ENCODE measurements around the gene CDHR4.

The CDHR4 gene

DNA sequence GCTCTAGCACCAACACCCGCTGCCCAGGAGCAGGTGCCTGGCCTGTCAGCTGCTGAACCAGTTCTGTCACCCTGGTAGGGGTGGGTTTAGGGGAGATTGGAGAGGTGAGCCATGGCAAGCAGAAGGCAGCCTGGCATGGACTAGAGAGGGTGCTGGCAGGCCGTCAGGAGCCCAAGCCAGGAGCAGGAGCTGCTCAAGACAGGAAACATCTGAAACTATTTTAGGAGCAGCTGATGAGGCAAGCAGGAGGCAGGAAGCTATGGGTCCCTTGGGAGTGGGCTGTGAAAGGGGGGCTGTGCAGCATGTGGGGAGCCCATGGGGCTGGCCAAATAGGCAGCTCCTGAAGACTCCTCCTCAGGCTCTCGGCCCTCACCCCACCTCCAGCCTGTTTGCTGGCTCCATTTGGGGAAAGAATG, 5.7 kb upstream of the CDHR4 start:
- DNase-seq: peak; percentile 93
- in situ Hi-C loops (cut with MboI; ENCODE audit: low pct_unique_long_range_greater_than_20kb, low sequenced_read_pairs): no loop called here

DNA sequence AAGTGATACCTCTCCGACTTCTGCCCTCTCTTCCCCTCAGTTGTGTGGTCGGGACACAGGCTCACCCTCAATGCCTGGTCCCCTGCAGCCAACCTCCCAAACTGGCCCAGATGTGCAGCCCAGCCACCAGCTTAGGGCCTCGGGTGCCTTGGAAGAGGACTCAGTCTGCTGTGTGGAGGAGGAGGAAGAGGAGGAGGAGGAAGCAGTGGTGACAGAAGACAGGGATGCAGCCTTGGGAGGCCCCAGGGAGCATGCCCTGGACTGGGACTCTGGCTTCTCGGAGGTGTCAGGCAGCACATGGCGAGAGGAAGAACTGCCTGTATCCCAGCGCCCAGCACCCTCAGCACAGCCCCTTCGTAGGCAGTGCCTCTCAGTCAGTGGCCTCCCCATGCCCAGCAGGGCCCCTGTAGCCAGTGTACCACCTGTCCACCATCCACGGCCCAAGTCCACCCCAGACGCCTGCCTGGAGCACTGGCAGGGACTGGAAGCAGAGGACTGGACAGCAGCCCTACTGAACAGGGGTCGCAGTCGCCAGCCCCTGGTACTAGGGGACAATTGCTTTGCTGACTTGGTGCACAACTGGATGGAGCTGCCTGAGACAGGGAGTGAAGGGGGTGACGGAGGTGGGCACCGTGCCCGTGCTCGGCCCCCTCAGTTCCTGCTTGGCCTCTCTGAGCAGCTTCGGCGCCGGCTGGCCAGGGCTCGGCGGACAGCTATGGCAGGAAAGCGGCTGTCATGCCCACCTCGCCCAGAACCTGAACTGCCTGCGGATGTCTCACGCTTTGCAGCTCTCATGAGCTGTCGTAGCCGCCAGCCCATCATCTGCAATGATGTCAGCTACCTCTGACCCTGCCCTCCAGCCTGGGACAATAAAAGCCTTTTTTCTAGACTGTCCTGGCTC, 4.7 kb upstream of the CDHR4 start:
- in situ Hi-C loops (cut with MboI; ENCODE audit: low pct_unique_long_range_greater_than_20kb, low sequenced_read_pairs): no loop called here
- DNase-seq: peak; percentile 33

DNA sequence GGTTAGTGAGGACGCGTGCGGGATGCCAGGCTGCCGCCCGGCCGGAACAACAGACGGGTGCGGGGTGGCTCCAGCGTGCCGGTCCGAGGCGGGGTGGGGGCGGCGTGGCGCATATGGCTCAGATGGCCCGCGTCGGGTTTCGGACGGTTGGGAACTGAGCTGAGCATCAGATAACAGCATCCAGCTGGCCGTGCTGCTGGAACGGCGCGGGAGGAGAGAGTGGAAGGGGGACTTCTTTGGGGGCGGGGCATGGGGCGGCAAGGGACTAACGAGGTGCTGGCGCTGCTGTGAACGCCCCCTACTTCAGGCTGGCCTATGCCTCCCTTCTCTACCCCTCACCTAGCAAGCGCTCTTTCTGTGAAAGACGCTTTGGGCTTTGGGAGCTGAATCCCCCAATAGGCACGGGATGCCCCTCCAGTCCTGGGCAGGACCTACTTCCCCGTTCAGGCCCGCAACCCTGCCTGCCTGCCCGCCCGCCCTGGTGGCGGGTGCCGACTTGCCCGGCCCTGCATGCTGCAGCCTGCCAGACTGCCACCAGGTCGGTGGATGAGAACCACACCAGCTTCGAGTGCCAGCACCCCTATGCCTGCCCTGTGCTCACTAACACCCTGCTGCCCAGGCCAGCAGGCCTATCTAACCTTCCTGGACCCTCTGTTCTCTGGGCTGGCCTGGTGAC, 3.9 kb upstream of the CDHR4 start:
- in situ Hi-C loops (cut with MboI; ENCODE audit: low pct_unique_long_range_greater_than_20kb, low sequenced_read_pairs): no loop called here
- peak; percentile 70 for DNase-seq

DNA sequence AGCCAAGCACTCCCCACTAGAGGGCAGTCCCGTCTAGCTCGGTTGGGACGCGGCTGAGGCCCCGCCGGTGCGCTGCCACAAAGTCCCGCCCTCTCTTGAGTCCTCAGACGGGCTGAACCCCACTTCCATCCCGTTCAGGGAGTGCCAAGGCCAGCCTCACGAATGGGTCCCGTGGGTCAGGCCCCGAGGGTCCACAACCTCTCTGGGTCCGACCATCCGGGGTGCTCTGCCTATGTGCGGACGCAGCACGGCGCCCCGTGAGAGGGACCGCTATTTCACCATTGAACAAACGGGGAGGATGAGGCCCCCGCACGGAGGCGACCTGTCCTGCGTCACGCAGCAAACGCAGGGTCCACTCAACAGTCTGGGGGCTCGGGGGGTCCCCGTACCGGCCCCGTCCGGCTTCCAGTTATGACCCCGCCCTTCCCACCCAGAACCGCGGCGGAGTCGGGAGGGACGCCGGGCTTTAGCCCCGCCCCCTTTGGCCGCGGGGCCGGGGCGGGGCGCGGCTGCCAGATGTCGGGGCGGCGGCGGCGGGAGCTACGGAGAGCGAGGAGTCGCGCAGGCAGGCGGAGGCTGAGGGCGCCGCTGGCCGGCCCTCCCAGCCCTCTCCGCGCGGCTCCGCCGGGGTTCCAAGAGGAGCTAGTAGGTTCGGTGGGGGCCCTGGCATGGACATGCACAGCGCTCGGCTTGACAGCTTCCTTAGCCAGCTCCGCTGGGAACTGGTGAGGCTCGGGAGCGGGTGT, 3.2 kb upstream of the CDHR4 start, which contains the start of gene INKA1:
INKA1 (plus strand) TSS at position 543 of the 746 bp plus-strand sequence; CDS start at position 675, 132 bp downstream.
- DNase-seq: peak; percentile 88
- in situ Hi-C loops (cut with MboI; ENCODE audit: low pct_unique_long_range_greater_than_20kb, low sequenced_read_pairs): no loop called here

DNA sequence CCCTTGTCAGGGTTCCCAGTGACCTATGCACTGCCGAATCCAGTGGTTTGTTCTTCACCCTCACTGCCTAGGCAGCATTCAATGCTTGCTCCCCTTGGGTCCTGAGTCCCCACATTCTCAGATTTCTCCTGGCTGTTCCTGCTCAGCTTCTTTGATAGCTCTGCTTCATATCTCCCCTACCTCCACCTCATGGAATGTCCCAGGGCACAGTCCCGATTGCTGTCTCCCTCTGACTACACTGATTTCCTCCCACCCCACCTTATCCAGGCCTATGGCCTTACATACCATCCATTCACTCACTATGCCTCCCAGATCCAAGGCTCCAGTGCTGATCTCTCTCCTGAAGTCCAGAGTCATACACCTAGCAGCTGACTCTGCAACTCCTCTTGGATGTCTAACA, 1.5 kb upstream of the CDHR4 start:
- in situ Hi-C loops (cut with MboI; ENCODE audit: low pct_unique_long_range_greater_than_20kb, low sequenced_read_pairs): no loop called here
- no peak for DNase-seq

DNA sequence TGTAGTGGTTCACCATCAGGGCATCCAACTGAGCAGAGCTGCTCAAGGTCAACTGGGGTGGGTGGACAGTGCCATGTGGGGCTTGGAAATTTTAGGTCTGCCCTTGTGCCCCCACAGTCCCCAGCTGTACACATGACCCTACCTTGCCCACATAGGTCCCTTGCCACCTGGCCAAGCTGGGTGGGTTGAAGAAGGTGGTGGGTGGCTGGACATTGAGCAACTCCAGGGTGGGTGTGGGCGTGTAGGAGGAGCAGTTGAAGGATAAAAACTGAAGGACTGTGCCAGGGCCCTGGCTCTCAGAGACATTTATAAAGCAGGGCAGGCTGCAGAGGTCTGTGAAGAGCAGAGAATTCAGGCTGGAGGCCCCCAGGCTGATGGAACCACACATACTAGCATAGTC, 568 bp downstream of the CDHR4 start:
- in situ Hi-C loops (cut with MboI; ENCODE audit: low pct_unique_long_range_greater_than_20kb, low sequenced_read_pairs): no loop called here
- DNase-seq: no peak

DNA sequence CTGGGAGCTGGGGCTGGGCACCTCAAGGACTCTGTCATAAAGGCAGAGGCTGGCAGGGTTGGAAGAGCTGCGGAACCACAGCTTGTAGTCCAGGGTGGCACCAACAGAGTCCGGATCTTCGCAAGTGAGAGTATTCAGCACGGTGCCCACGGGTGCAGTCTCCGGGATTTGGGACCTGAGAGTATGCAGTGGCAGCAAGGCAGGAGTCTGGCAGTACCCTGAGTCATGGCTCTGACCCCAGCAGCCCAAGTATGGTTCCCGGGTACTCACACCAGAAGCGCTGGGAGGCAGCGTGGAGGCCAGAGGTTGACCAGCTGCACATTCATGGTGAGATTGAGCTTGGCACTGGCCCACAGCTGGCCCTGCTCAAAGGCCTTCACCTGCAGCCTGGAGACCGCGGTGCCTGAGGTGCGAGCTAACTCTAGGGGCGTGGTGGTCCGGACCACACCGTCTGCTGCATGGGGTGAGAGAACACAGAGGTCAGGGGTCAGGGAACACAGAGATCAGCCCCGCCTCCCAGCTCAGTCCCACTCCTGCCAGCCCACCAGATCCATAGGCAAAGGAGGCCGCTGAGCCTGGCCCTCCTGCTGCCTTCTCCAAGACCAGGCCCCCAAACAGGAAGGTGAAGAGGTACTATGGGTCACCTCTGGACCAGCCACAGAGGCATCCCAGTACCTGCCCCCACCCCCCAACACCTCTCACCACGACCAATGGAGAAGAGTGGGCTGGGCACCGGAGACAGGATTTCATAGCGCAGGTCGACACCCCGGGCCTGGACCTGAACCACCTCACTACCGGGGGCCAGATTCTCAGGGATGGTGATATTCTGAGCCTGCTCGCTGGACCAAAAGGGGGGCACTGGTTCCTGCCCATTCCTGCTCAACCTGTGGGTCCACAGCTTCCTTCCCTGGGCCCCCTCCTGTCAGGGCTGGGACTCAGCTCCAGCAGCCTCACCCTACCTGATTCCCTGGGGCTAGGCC, 4.5 kb downstream of the CDHR4 start:
- in situ Hi-C loops (cut with MboI; ENCODE audit: low pct_unique_long_range_greater_than_20kb, low sequenced_read_pairs): no loop called here
- DNase-seq: no peak

DNA sequence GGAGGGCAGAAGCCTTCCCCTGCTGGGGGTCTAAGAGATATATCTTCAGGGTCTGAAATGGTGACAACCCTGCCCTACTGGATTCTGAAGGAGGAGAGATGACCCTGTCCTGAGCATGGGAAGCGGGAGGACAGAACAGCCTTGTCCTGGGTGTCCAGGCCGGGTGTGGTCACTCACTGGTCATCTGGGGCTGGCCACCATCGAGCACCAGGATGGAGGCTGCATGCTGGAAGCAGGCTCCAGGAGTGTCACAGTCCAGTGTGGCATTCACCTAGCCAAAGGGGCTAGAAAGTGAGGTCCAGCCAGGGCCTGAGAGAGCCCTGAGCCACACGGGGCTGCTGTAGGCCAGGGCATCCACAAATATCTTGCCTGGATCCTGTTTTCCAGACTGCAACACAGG, 5.2 kb downstream of the CDHR4 start:
- in situ Hi-C loops (cut with MboI; ENCODE audit: low pct_unique_long_range_greater_than_20kb, low sequenced_read_pairs): no loop called here
- DNase-seq: no peak

DNA sequence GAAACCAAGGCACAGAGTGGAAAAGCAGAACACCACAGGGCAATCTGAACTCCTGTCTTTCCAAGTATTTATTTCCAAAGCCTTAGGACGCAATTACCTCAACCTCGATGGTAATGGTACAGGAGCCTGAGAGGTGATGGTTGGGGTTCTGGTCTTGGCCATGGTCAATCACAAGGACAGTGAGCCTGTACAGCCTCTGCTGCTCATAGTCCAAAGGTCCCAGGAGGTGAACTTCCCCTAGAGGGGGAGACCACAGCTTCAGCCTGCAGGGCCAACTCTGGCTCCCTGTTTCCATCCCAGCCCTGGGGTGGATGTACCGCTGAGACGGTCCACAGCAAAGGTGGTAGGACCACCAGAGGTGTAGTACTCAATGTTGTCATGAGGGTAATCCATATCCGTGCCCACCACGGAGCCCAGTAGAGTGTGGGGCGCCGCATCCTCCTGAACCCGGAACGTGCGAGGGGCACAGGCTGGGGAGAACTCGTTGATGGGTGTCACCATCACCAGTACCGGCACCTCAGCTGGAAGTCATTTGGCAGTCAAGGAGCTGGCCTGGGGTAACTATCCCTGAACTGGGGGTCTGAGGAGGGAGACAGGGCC, 6.1 kb downstream of the CDHR4 start:
- no peak for DNase-seq
- in situ Hi-C loops (cut with MboI; ENCODE audit: low pct_unique_long_range_greater_than_20kb, low sequenced_read_pairs): no loop called here

DNA sequence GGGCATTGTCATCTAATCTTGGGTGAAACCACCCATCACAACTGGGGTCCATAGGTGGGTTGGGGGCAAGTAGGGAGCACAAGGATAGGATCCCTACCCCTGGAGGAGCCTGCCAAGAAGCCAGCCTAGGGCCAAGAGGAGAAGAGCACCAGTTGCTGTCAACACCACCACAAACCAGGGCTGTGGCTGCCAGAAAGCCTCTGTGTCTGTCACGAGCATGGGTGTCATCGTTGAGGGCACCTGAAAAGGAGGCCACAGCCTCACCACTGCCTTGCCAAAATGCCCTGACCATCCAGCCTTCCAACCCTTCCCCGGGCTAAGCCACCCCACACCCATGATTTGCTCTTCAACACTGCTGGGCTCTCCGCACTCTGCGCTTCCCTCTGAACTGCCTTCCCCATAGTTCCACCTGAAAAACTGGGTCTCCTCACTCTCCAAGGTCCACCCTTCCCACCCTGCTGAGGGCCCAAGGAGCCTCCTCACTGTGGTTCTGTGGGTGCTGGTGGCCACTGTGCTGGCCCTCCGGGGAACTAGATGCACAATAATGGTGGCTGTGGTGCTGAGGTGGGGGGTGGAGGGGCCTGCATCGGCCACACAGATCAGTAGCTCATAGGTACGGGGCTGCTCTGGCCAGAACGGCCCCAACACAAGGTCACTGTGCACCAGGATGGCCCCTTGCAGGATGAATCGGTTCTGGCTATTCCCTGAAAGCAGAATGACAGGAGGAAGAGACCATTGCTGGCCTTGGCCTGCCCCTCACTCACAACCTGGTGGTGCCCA, 7.1 kb downstream of the CDHR4 start:
- no peak for DNase-seq
- in situ Hi-C loops (cut with MboI; ENCODE audit: low pct_unique_long_range_greater_than_20kb, low sequenced_read_pairs): no loop called here

DNA sequence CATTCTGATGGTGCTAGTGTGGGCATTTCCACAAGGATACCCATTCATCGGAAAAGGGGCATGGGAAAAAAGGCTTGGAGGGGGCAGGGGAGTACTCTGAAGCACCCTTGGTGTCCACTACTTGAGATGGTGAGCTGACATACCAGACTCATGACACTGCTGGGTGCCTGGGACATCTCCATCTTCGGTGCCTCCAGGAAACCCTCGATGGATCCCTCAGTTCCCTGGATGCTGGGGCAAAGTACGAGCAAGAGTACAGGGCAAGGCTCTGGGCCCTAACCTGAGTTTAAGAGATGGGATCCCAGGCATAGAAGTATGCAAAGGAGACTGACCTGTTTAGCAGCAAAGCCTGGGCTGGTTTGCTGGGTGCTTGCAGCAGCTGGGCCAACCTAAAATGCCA, 8.1 kb downstream of the CDHR4 start:
- DNase-seq: no peak
- in situ Hi-C loops (cut with MboI; ENCODE audit: low pct_unique_long_range_greater_than_20kb, low sequenced_read_pairs): no loop called here

DNA sequence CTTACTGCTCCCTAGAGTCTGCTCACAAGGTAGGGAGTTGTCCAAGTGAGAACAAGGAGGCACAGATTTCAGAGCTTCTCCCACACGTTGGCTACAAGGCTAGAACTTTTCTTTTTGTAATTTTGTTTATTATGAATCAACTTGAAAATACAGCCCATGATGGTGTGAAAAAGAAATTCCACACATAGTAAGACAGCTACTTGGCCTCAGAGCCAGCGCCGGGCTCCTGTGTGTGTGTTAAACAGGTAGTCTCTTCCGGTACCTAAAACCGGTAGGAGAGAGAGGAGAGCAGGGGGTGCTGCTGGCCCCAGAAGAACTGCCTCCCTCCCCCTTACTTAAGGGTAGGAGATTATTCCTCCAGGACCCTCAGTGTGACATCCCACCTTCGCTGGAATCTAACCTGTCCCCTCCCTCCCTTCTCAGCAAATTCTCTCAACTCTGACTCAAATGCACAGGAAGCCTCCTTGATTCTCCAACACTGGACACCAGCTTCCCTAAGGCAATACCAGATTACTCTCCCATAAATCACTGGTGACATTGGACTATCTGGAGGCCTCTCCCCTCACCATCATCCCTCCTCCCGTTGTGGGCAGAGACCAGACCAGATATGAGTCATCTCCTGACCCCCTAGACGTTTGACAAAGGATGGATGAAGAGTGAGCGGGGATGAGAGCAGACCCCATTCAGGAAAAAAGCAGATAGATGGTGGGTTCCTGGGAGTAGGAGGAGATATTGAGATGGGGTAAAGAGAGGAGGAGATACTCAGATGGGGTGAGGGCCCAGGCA, 8.9 kb downstream of the CDHR4 start:
- in situ Hi-C loops (cut with MboI; ENCODE audit: low pct_unique_long_range_greater_than_20kb, low sequenced_read_pairs): no loop called here
- no peak for DNase-seq

DNA sequence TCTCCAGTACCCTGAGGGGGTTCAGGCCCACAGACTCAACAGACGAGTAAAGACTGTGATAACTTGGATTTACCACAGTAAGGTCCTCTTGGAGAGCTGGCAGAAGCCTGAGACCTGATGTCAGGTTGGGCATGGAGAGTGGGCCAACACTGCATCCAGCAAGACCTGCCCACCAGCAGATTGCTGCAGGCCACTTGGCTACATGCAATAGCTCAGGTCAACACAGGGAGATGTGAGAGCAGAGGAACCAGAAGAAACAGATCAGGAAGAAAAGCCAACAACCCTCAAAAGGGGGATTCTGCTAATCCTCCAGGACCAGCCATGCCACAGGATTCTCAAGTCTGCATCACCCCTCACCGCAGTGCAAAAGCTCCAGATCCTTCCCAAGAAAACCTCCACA, 11.6 kb downstream of the CDHR4 start:
- DNase-seq: no peak
- in situ Hi-C loops (cut with MboI; ENCODE audit: low pct_unique_long_range_greater_than_20kb, low sequenced_read_pairs): no loop called here

DNA sequence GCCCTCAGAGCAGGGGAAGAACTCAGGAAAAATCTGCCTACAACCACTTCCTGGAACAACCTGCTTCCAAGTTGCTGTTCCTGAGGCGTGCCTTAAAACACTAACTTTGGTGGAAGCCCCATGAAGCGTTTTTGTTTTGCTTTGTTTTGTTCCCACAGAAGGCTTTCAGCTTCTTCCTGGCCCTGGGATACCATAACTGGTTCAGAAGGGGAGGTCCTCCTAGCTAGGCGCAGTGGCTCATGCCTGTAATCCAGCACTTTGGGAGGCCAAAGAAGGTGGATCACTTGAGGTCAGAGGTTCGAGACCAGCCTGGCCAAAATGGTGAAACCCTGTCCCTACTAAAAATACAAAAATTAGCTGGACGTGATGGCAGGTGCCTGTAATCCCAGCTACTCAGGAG, 12.1 kb downstream of the CDHR4 start:
- in situ Hi-C loops (cut with MboI; ENCODE audit: low pct_unique_long_range_greater_than_20kb, low sequenced_read_pairs): no loop called here
- no peak for DNase-seq

DNA sequence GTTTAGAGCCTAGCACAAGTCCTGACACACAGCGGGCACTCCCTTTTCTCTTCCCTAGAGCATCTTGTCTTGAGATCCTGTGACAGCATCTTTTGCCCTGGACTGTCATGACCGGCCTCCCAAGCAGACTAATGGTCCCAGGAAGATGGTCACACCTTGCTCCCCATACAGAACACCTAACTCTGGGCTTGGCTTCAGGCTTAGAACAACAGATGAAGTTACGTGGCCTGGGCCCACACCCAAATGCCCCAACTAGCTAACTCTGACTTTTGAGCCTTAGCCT, 12.6 kb downstream of the CDHR4 start:
- in situ Hi-C loops (cut with MboI; ENCODE audit: low pct_unique_long_range_greater_than_20kb, low sequenced_read_pairs): no loop called here
- DNase-seq: no peak

DNA sequence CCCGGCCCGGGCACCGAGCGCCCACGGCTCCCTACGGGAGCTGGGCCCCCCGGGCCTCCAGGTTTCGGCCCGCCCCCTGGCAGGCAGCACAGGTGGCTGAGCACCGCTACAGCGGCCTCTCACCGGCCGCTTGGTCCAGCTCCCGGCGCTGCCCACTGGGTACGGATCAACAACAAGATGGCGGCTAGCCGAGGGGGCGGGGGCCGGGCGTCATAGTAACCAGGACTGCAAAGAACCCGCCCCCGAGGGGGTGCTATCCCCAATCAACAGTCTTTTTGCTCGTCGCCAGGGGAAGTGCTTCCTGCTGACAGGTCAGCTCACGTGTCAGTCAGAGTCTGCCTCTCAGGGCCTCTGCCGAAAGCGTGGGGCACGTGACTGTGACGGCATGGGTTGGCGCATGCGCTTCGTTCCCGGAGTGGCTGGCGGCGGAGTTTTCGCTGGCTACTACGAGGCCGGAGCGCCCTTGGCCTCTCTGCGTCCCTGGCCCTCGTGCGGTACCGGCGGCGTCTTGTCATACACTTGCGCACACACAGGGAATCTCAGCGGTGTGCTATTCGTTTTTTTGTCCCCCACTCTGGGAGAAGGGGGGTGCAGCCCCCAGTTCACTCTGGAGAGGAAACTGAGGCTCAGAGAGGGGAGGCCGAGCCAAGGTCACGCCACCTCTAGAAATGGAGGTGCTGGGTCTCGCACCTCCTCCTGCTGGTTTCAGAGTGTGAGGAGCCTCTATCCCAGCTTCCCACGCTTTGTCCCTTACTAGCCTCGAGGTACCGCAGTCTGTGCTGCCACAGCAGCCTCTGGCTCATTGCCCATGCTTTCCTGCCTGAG, 13.1 kb downstream of the CDHR4 start, which contains the start of gene IP6K1:
IP6K1 (minus strand) TSS at position 186 of the 825 bp plus-strand sequence. CDS start 38,502 bp downstream, outside the sequence.
- in situ Hi-C loops (cut with MboI; ENCODE audit: low pct_unique_long_range_greater_than_20kb, low sequenced_read_pairs): no loop called here
- DNase-seq: peak; percentile 99

All from KBM-7 (cell line).